Neural cell (in vitro differentiated cells): ENCODE measurements around the gene PTPRN2. TPM values are rescaled to one million over a fixed set of nuclear protein-coding genes. Genes with fewer than 3 reads are reported as not detected.

Experiments
- H2AFZ ChIP-seq: fragments of 200-600, 300-800 bp; sonication (generic), shearing (Covaris generic); 2 replicates; pipeline ENCODE4 v1.6.0; 2014; ENCODE audit warnings: low read depth, mild to moderate bottlenecking, antibody characterized with exemption, low read length, moderate library complexity
- H3F3A ChIP-seq: fragments of 200-600 bp; shearing (Covaris generic); 2 replicates; pipeline ENCODE4 v1.6.1; 2016; ENCODE audit warnings: mild to moderate bottlenecking, moderate library complexity, mixed read lengths, antibody characterized with exemption, low read length; ENCODE audit not compliant: insufficient read depth, poor library complexity, severe bottlenecking
- H3K27ac ChIP-seq: fragments of 200-600, 300-800 bp; sonication (generic), shearing (Covaris generic); 2 replicates; pipeline ENCODE4 v1.5.1; 2014; ENCODE audit warnings: mild to moderate bottlenecking, low read length, moderate library complexity
- H3K27me3 ChIP-seq: fragments of 300-800, 200-600 bp; sonication (generic), shearing (Covaris generic); 2 replicates; pipeline ENCODE4 v1.6.0; 2014; ENCODE audit warnings: mild to moderate bottlenecking, low read depth, low read length, moderate library complexity; ENCODE audit not compliant: insufficient read depth
- H3K36me3 ChIP-seq: fragments of 300-800, 200-600 bp; sonication (generic), shearing (Covaris generic); 2 replicates; pipeline ENCODE4 v1.5.1; 2014; ENCODE audit warnings: mild to moderate bottlenecking, antibody characterized with exemption, low read length, moderate library complexity; ENCODE audit not compliant: insufficient read depth
- H3K4me2 ChIP-seq: fragments of 300-800, 200-600 bp; sonication (generic), shearing (Covaris generic); 2 replicates; pipeline ENCODE4 v1.6.0; 2014; ENCODE audit warnings: mild to moderate bottlenecking, low read length
- H3K4me3 ChIP-seq: fragments of 300-800, 200-600 bp; sonication (generic), shearing (Covaris generic); 2 replicates; pipeline ENCODE4 v1.5.1; 2014; ENCODE audit warnings: mild to moderate bottlenecking, low read length, moderate library complexity
- H3K79me2 ChIP-seq: fragments of 200-600 bp; shearing (Covaris generic); replicated peaks from 2 replicates; pipeline ENCODE4 v1.6.0; 2014; ENCODE audit warnings: mild to moderate bottlenecking, low read length, moderate library complexity; ENCODE audit not compliant: insufficient read depth
- H3K9ac ChIP-seq: fragments of 300-800, 200-600 bp; sonication (generic), shearing (Covaris generic); 2 replicates; pipeline ENCODE4 v1.6.1; 2016; ENCODE audit warnings: mild to moderate bottlenecking, low read length, mixed read lengths
- H3K9me2 ChIP-seq: fragments of 200-600 bp; shearing (Covaris generic); 2 replicates; pipeline ENCODE4 v1.6.1; 2016; ENCODE audit warnings: mild to moderate bottlenecking, low read length, mixed read lengths; ENCODE audit not compliant: insufficient read depth
- H3K9me3 ChIP-seq: fragments of 200-600, 300-800 bp; sonication (generic), shearing (Covaris generic); 2 replicates; pipeline ENCODE4 v1.6.1; 2016; ENCODE audit warnings: mild to moderate bottlenecking, mixed run types, low read length, moderate library complexity, mixed read lengths
- H4K20me1 ChIP-seq: fragments of 200-600 bp; shearing (Covaris generic); 2 replicates; pipeline ENCODE4 v1.6.1; 2016; ENCODE audit warnings: mild to moderate bottlenecking, mixed run types; ENCODE audit not compliant: insufficient read depth
- CTCF ChIP-seq: fragments of 450-650 bp; IDR thresholded peaks from 2 replicates; pipeline ENCODE4 v1.5.1; 2014; ENCODE audit warnings: antibody characterized with exemption, mild to moderate bottlenecking, moderate library complexity; ENCODE audit not compliant: poor library complexity, severe bottlenecking
- EP300 ChIP-seq: fragments of 450-650 bp; conservative IDR thresholded peaks from 2 replicates; pipeline ENCODE4 v1.6.1; 2014; ENCODE audit warnings: antibody characterized with exemption, mild to moderate bottlenecking, moderate library complexity; ENCODE audit not compliant: poor library complexity, severe bottlenecking
- EZH2 ChIP-seq: fragments of 200-600, 300-800 bp; shearing (Covaris generic), sonication (generic); IDR thresholded peaks from 2 replicates; pipeline ENCODE4 v1.6.1; 2014; ENCODE audit warnings: antibody characterized with exemption, low read length, borderline replicate concordance, mild to moderate bottlenecking; ENCODE audit not compliant: insufficient read depth, poor library complexity, severe bottlenecking
- MXI1 ChIP-seq: fragments of 450-650 bp; conservative IDR thresholded peaks from 2 replicates; pipeline ENCODE4 v1.6.1; 2014; ENCODE audit warnings: antibody characterized with exemption, mild to moderate bottlenecking; ENCODE audit not compliant: poor library complexity, severe bottlenecking
- POLR2AphosphoS5 ChIP-seq: IDR thresholded peaks from 2 replicates; pipeline ENCODE4 v1.6.1; 2012
- RAD21 ChIP-seq: fragments of 450-650 bp; conservative IDR thresholded peaks from 2 replicates; pipeline ENCODE4 v1.6.1; 2014; ENCODE audit warnings: antibody characterized with exemption, mild to moderate bottlenecking, moderate library complexity
- REST ChIP-seq: IDR thresholded peaks from 2 replicates; pipeline ENCODE4 v1.6.1; 2012; ENCODE audit warnings: borderline replicate concordance
- SMC3 ChIP-seq: fragments of 450-650 bp; conservative IDR thresholded peaks from 2 replicates; pipeline ENCODE4 v1.6.1; 2014; ENCODE audit warnings: antibody characterized with exemption, mild to moderate bottlenecking, moderate library complexity; ENCODE audit not compliant: poor library complexity
- TAF1 ChIP-seq: IDR thresholded peaks from 2 replicates; pipeline ENCODE4 v1.6.1; 2012; ENCODE audit warnings: low read depth
- polyA plus RNA-seq: library from polyadenylated mRNA; depleted of rRNA; stranded (reverse); fragments of >200 nt; gene quantifications from 2 replicates; pipeline ENCODE4 v1.2.3, GENCODE V29; 2014

The PTPRN2 gene
- polyA plus RNA-seq, 1 donor from 2014 or later = 31.0 TPM

GRCh38 chr7:157839672-157840167 is 747.9 kb downstream of the PTPRN2 start:
- no peaks in the 10 kb centered on the region for H3K27me3 ChIP-seq
- TF ChIP-seq CTCF (no peak), POLR2AphosphoS5 (peak; percentile 5), RAD21 (no peak)
- no peak overlapping the region for H2AFZ ChIP-seq
- H3K4me2 ChIP-seq = no peak overlapping the region
- H3K36me3 ChIP-seq = no peaks in the 10 kb centered on the region
- H3F3A ChIP-seq = peaks cover 4% of the 10 kb centered on the region
- no peak overlapping the region for H3K27ac ChIP-seq
- H3K79me2 ChIP-seq = no peaks in the 10 kb centered on the region
- no peaks in the 10 kb centered on the region for H3K9me2 ChIP-seq
- no peaks in the 10 kb centered on the region for H4K20me1 ChIP-seq
- H3K9ac ChIP-seq = no peak overlapping the region
- H3K9me3 ChIP-seq = no peaks in the 10 kb centered on the region
- H3K4me3 ChIP-seq = no peak overlapping the region

GRCh38 chr7:157839226-157839625 is 748.4 kb downstream of the PTPRN2 start:
- H3K27me3 ChIP-seq = no peaks in the 10 kb centered on the region
- TF ChIP-seq CTCF = no peak
- TF ChIP-seq SMC3 = no peak
- TF ChIP-seq TAF1 = no peak
- no peak for TF ChIP-seq REST
- TF ChIP-seq RAD21 = no peak
- no peak for TF ChIP-seq EZH2
- TF ChIP-seq POLR2AphosphoS5 = no peak
- no peak for TF ChIP-seq MXI1
- TF ChIP-seq EP300 = no peak
- no peaks in the 10 kb centered on the region for H4K20me1 ChIP-seq
- no peaks in the 10 kb centered on the region for H3K9me3 ChIP-seq
- H3K4me3 ChIP-seq = no peak overlapping the region
- peaks cover 4% of the 10 kb centered on the region for H3F3A ChIP-seq
- H3K9me2 ChIP-seq = no peaks in the 10 kb centered on the region
- H3K79me2 ChIP-seq = no peaks in the 10 kb centered on the region
- no peaks in the 10 kb centered on the region for H3K36me3 ChIP-seq
- no peak overlapping the region for H3K9ac ChIP-seq
- H3K4me2 ChIP-seq = no peak overlapping the region
- no peak overlapping the region for H2AFZ ChIP-seq
- H3K27ac ChIP-seq = no peak overlapping the region
